HepG2 (cell line): Measurements from ENCODE around the gene PTGIS. TPM values are rescaled to one million over a fixed set of nuclear protein-coding genes. Genes with fewer than 3 reads are reported as not detected.

Source experiments
- ATAC-seq: fragments of 200-7000 bp; cut with Tn5 transposase; 3 replicates; pipeline ENCODE4 v1.9.1; 2020; ENCODE audit warnings: mild to moderate bottlenecking, moderate library complexity
- BruUV-seq: library from RNA; stranded (reverse); fragments of 400-500 nt; replicated peaks from 2 replicates; lab custom pipeline; 2021; lab: Mats Ljungman, UMichigan
- CTCF ChIA-PET: fragments of 300-600 bp; formaldehyde crosslinking; extraction: SDS; loops from one replicate; lab custom pipeline; 2021; ENCODE audit warnings: low total read pairs, inconsistent platforms, low intra/inter-chr PET ratio; lab: Yijun Ruan, JAX
- POLR2A ChIA-PET: fragments of 350-600 bp; sonication (Branson Sonifier 250); formaldehyde crosslinking; loops from one replicate; lab custom pipeline; 2020; ENCODE audit warnings: antibody characterized with exemption, inconsistent platforms; lab: Yijun Ruan, JAX
- DNase-seq: peaks from one replicate; pipeline ENCODE4 v3.0.0-alpha.2; 2015; ENCODE audit warnings: low spot score
- FAIRE-seq: peaks from 3 replicates; lab custom pipeline; 2011; peaks lifted over from hg19 to GRCh38; lab: Jason Lieb, UNC
- H2AFZ ChIP-seq: one replicate; pipeline ENCODE4 v1.6.1; 2011; ENCODE audit warnings: low read length, inconsistent platforms
- H3K27ac ChIP-seq: fragments of 300-600 bp; 3 replicates; pipeline ENCODE4 v1.8.0; 2011; ENCODE audit warnings: mixed run types, mild to moderate bottlenecking, mixed read lengths, low read length, inconsistent platforms; ENCODE audit not compliant: insufficient read depth; ENCODE audit errors: extremely low read length
- H3K27me3 ChIP-seq, 2 experiments: fragments of 200-600 bp in 1 of 2; 2 replicates in 1 of 2; 3 replicates in 1 of 2; pipeline versions ENCODE4 v1.6.0 to v1.8.0; 2011; ENCODE audit warnings: low read length in 2 of 2, mild to moderate bottlenecking in 2 of 2, moderate library complexity in 2 of 2, inconsistent platforms in 1 of 2; ENCODE audit not compliant: insufficient read depth in 2 of 2, control insufficient read depth in 1 of 2
- H3K36me3 ChIP-seq, 2 experiments: fragments of 200-600 bp in 1 of 2; replicated peaks in 1 of 2; 2 replicates in 1 of 2; 3 replicates in 1 of 2; pipeline versions ENCODE4 v1.5.1 to v1.8.0; 2011; ENCODE audit warnings: low read length in 2 of 2, inconsistent platforms in 1 of 2; ENCODE audit not compliant: insufficient read depth in 2 of 2, control insufficient read depth in 1 of 2
- H3K4me1 ChIP-seq: 2 replicates; pipeline ENCODE4 v1.5.1; 2012; ENCODE audit warnings: low read length, inconsistent platforms; ENCODE audit not compliant: insufficient read depth
- H3K4me2 ChIP-seq: 2 replicates; pipeline ENCODE4 v1.6.0; 2011; ENCODE audit warnings: low read depth, low read length, inconsistent platforms
- H3K4me3 ChIP-seq, 3 experiments: fragments of 200-600 bp in 1 of 3; sonication (generic), shearing (Covaris generic) in 1 of 3; replicated peaks in 1 of 3; 2 replicates each; pipeline ENCODE4 v1.5.1; 2011 to 2016; ENCODE audit warnings: low read length in 3 of 3, inconsistent platforms in 2 of 3, low read depth in 2 of 3, mild to moderate bottlenecking in 2 of 3, control low read depth in 1 of 3, mixed read lengths in 1 of 3; ENCODE audit not compliant: insufficient read depth in 1 of 3
- H3K79me2 ChIP-seq: one replicate; pipeline ENCODE4 v1.6.1; 2011; ENCODE audit warnings: low read length, inconsistent platforms; ENCODE audit not compliant: insufficient read depth
- H3K9ac ChIP-seq: 2 replicates; pipeline ENCODE4 v1.6.0; 2011; ENCODE audit warnings: mild to moderate bottlenecking, low read depth, low read length, inconsistent platforms; ENCODE audit not compliant: insufficient read depth
- H3K9me3 ChIP-seq: 2 replicates; pipeline ENCODE4 v1.5.1; 2012; ENCODE audit warnings: mild to moderate bottlenecking, low read length
- H4K20me1 ChIP-seq: 2 replicates; pipeline ENCODE4 v1.6.0; 2011; ENCODE audit warnings: inconsistent platforms, mild to moderate bottlenecking, low read length, moderate library complexity; ENCODE audit not compliant: insufficient read depth
- CENPBD1 ChIP-seq: sonication (generic); formaldehyde crosslinking; IDR thresholded peaks from 2 replicates; pipeline ENCODE4 v1.8.0; 2022; ENCODE audit warnings: missing genetic modification reagents, low read depth, mild to moderate bottlenecking, borderline replicate concordance
- FOXP1 ChIP-seq, 2 experiments: fragments of 450-650 bp in 1 of 2; IDR thresholded peaks; 2 replicates each; pipeline ENCODE4 v1.6.1; 2017 to 2018; ENCODE audit warnings: antibody characterized with exemption in 1 of 2
- HNRNPL ChIP-seq: fragments of 200-400 bp; formaldehyde crosslinking; IDR thresholded peaks from 2 replicates; pipeline ENCODE4 v1.6.1; 2017; ENCODE audit warnings: mild to moderate bottlenecking, low read depth, low read length
- KDM4B ChIP-seq: sonication (generic); formaldehyde crosslinking; IDR thresholded peaks from 2 replicates; pipeline ENCODE4 v1.4.0; 2020; ENCODE audit warnings: missing genetic modification reagents
- MAF1 ChIP-seq: sonication (generic); formaldehyde crosslinking; IDR thresholded peaks from 2 replicates; pipeline ENCODE4 v1.5.0; 2020; ENCODE audit warnings: missing genetic modification reagents, borderline replicate concordance
- MBNL3 ChIP-seq: fragments of 250-450 bp; sonication (Bioruptor Pico); conservative IDR thresholded peaks from 2 replicates; pipeline ENCODE4 v1.8.0; 2022; ENCODE audit warnings: mild to moderate bottlenecking, inconsistent platforms
- MED8 ChIP-seq: sonication (generic); formaldehyde crosslinking; IDR thresholded peaks from 2 replicates; pipeline ENCODE4 v1.8.1; 2023; ENCODE audit warnings: mild to moderate bottlenecking, missing genetic modification reagents; ENCODE audit not compliant: insufficient replicate concordance
- NR3C1 ChIP-seq: sonication (generic); formaldehyde crosslinking; IDR thresholded peaks from 2 replicates; pipeline ENCODE4 v1.4.0; 2020; ENCODE audit warnings: missing genetic modification reagents
- PRPF4 ChIP-seq: fragments of 200-400 bp; formaldehyde crosslinking; IDR thresholded peaks from 2 replicates; pipeline ENCODE4 v1.6.1; 2016; ENCODE audit warnings: low read length, low read depth; ENCODE audit not compliant: poor library complexity, severe bottlenecking
- RORA ChIP-seq: sonication (generic); formaldehyde crosslinking; IDR thresholded peaks from 2 replicates; pipeline ENCODE4 v1.5.0; 2020; ENCODE audit warnings: mild to moderate bottlenecking, missing genetic modification reagents, moderate library complexity
- TCF12 ChIP-seq, 2 experiments: fragments of 450-650 bp in 1 of 2; sonication (generic) in 1 of 2; formaldehyde crosslinking in 1 of 2; IDR thresholded peaks; 2 replicates each; pipeline versions ENCODE4 v1.6.1 to v1.8.0; 2017 to 2022; ENCODE audit warnings: antibody characterized with exemption in 1 of 2, mild to moderate bottlenecking in 1 of 2, missing genetic modification reagents in 1 of 2, moderate library complexity in 1 of 2
- ZNF256 ChIP-seq: sonication (generic); formaldehyde crosslinking; conservative IDR thresholded peaks from 2 replicates; pipeline ENCODE4 v1.4.0; 2020; ENCODE audit warnings: missing genetic modification reagents
- ZNF280D ChIP-seq: sonication (generic); formaldehyde crosslinking; IDR thresholded peaks from 2 replicates; pipeline ENCODE4 v1.5.1; 2020; ENCODE audit warnings: mild to moderate bottlenecking, missing genetic modification reagents
- ZNF432 ChIP-seq: sonication (generic); formaldehyde crosslinking; IDR thresholded peaks from 2 replicates; pipeline ENCODE4 v1.5.0; 2020; ENCODE audit warnings: missing genetic modification reagents, mild to moderate bottlenecking, borderline replicate concordance
- ZNF543 ChIP-seq: sonication (generic); formaldehyde crosslinking; IDR thresholded peaks from 2 replicates; pipeline ENCODE4 v1.4.0; 2020; ENCODE audit warnings: mild to moderate bottlenecking, missing genetic modification reagents
- ZNF605 ChIP-seq: sonication (generic); formaldehyde crosslinking; IDR thresholded peaks from 2 replicates; pipeline ENCODE4 v1.8.0; 2022; ENCODE audit warnings: mild to moderate bottlenecking, missing genetic modification reagents
- ZNF777 ChIP-seq: sonication (generic); formaldehyde crosslinking; IDR thresholded peaks from 2 replicates; pipeline ENCODE4 v1.4.0; 2020; ENCODE audit warnings: missing genetic modification reagents
- whole genome bisulfite sequencing: methylation state at CpG from one replicate; pipeline ENCODE4 v1.1.6; 2017; ENCODE audit warnings: low lambda C conversion rate; 5-methylcytosine and 5-hydroxymethylcytosine counted together
- in situ Hi-C: cut with HindIII; loops from 2 replicates; pipeline ENCODE4 v1.10.0; 2017; ENCODE audit warnings: low pct_unique_long_range_greater_than_20kb; ENCODE audit not compliant: extremely low pct_ligation_motif_present
- intact Hi-C: fragments of 100-400 bp; cut with micrococcal nuclease; formaldehyde crosslinking; loops from one replicate; pipeline ENCODE4 v1.10.0; 2022; ENCODE audit not compliant: unreplicated experiment
- polyA plus RNA-seq, 8 experiments: library from polyadenylated mRNA; depleted of rRNA in 3 of 8; stranded (reverse) in 7 of 8; unstranded in 1 of 8; fragments of >200 nt; fragmentation: Illumina TruSeq in 4 of 8; extraction: Trizol in 4 of 8; gene quantifications; 2 replicates each; pipeline versions ENCODE4 v1.2.1 to v1.2.3, GENCODE V29; 2011 to 2016; ENCODE audit warnings: low read depth in 4 of 8, missing spikeins in 1 of 8, mixed read lengths in 1 of 8; ENCODE audit not compliant: insufficient read depth in 1 of 8
- total RNA-seq, 5 experiments: library from RNA; depleted of rRNA; stranded (reverse); fragments of >200 nt; fragmentation: Illumina TruSeq; extraction: Trizol; gene quantifications; 2 replicates each; pipeline ENCODE4 v1.2.3, GENCODE V29; 2016; ENCODE audit warnings: low read depth in 1 of 5
- TF ChIP-seq, protein P1 (sequence below): sonication (generic); formaldehyde crosslinking; IDR thresholded peaks from 2 replicates; pipeline ENCODE4 v1.4.0; 2020; ENCODE audit warnings: mild to moderate bottlenecking, missing genetic modification reagents

PTGIS gene
- total and polyA plus RNA-seq, 2 of the 13 experiments (the other 11 are each of a cell fraction or from before 2014, with no cell fraction given): not detected

GRCh38 chr20:49526568-49526967 lies 41.4 kb downstream of the PTGIS start:
- Histone ChIP-seq H3K9me3 (no peaks in the 10 kb centered on the region), H3K9ac (no peak overlapping the region), H3K4me3 (no peak overlapping the region), H2AFZ (no peak overlapping the region), H3K36me3 (no peaks in the 10 kb centered on the region), H3K27me3 (peaks cover 0 to 3% of the 10 kb centered on the region in 2 experiments; a peak in 2 of 5 replicates), H3K4me2 (no peak overlapping the region), H4K20me1 (no peaks in the 10 kb centered on the region)
- CTCF ChIA-PET: no interaction called here
- FAIRE-seq: no peak
- in situ Hi-C loops: no loop called here
- 16% methylated on average over 2 of the region's 2 CpGs for WGBS
- no TSS peak for BruUV-seq
- TF ChIP-seq PRPF4 (no peak), ZNF256 (CRISPR knock-in tag) (no peak), ZNF605 (CRISPR knock-in tag) (no peak), RORA (CRISPR knock-in tag) (no peak), KDM4B (CRISPR knock-in tag) (no peak), ZNF777 (CRISPR knock-in tag) (no peak), ZNF543 (no peak), TCF12 (IDR thresholded peaks at IDR 0.05) (no peak), TCF12 (CRISPR knock-in tag; IDR thresholded peaks at IDR 0.05) (no peak), FOXP1 (IDR thresholded peaks at IDR 0.05) (no peak), FOXP1 (CRISPR knock-in tag; IDR thresholded peaks at IDR 0.05) (no peak), MAF1 (CRISPR knock-in tag) (no peak), MBNL3 (CRISPR knock-in tag) (no peak), CENPBD1 (CRISPR knock-in tag) (no peak), HNRNPL (no peak), MED8 (CRISPR knock-in tag) (no peak), ZNF432 (no peak), NR3C1 (CRISPR knock-in tag) (no peak), ZNF280D (no peak)
- TF ChIP-seq, protein P1, sequence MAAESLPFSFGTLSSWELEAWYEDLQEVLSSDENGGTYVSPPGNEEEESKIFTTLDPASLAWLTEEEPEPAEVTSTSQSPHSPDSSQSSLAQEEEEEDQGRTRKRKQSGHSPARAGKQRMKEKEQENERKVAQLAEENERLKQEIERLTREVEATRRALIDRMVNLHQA: no peak
- TF ChIP-seq, all 625 proteins: peak for 0
- Histone ChIP-seq H3K27ac (no peak overlapping the region), H3K4me1 (no peaks in the 10 kb centered on the region), H3K79me2 (no peaks in the 10 kb centered on the region)
- intact Hi-C loops: no loop called here
- no peak for DNase-seq
- no peak for ATAC-seq
- POLR2A ChIA-PET: no interaction called here
